HG02870 (cell line): ENCODE measurements around the gene POLR3GL.

Experiments used
- ATAC-seq: cut with Tn5 transposase; IDR thresholded peaks from one replicate; pipeline ENCODE4 v1.9.1; 2021; ENCODE audit warnings: mild to moderate bottlenecking, moderate library complexity; ENCODE audit not compliant: unreplicated experiment

The POLR3GL gene

GRCh38 chr1:145991735-145992412, 27.4 kb downstream of the POLR3GL start:
- ATAC-seq, result no peak

GRCh38 chr1:145992502-145992936, 28.0 kb downstream of the POLR3GL start:
- ATAC-seq, result no peak

GRCh38 chr1:145992958-145993617, 28.6 kb downstream of the POLR3GL start:
- ATAC-seq, result no peak

- no peak for ATAC-seq
Observed at GRCh38 chr1:145993618-145994390, 29.3 kb downstream of the POLR3GL start.

- ATAC-seq, result no peak
Observed at GRCh38 chr1:145994391-145995120, 30.1 kb downstream of the POLR3GL start.

- no peak for ATAC-seq
Observed at GRCh38 chr1:145995148-145995881, 30.8 kb downstream of the POLR3GL start.

- no peak for ATAC-seq
Observed at GRCh38 chr1:145995964-145996432, 31.5 kb downstream of the POLR3GL start.

- ATAC-seq, result peak; percentile 94
Observed at GRCh38 chr1:145996433-145997015, 32.0 kb downstream of the POLR3GL start, which contains the start of gene TXNIP. TSS of gene TXNIP (minus strand) at chr1:145996579. CDS start at chr1:145996266, 313 bp downstream.

GRCh38 chr1:145997016-145997717, 32.7 kb downstream of the POLR3GL start:
- no peak for ATAC-seq

GRCh38 chr1:145997718-145998023, 33.2 kb downstream of the POLR3GL start:
- no peak for ATAC-seq

GRCh38 chr1:145999321-146000024, 35.0 kb downstream of the POLR3GL start:
- ATAC-seq, result no peak

- no peak for ATAC-seq
Observed at GRCh38 chr1:146001709-146002108, 37.2 kb downstream of the POLR3GL start.

- no peak for ATAC-seq
Observed at GRCh38 chr1:146007489-146008133, 43.1 kb downstream of the POLR3GL start.

GRCh38 chr1:146010126-146010738, 45.7 kb downstream of the POLR3GL start:
- ATAC-seq, result no peak

GRCh38 chr1:146012703-146013558, 48.4 kb downstream of the POLR3GL start:
- ATAC-seq, result no peak

GRCh38 chr1:146013559-146013922, 49.1 kb downstream of the POLR3GL start:
- no peak for ATAC-seq

- no peak for ATAC-seq
Observed at GRCh38 chr1:146016891-146017290, 52.4 kb downstream of the POLR3GL start.
